Measurements from ENCODE around the gene TNS2.

Gene TNS2

GRCh38 chr12:53073881-53074280 lies 24.0 kb downstream of the TNS2 start:
- no peaks in the 10 kb centered on the region for H3K9me2 ChIP-seq (ENCODE audit: low read depth, low read length)
- peaks cover 14% of the 10 kb centered on the region for H3K4me1 ChIP-seq (ENCODE audit: insufficient read depth, low read length, severe bottlenecking)
- H3K9me3 ChIP-seq (ENCODE audit: low read length), result no peaks in the 10 kb centered on the region
- H3K79me2 ChIP-seq (ENCODE audit: insufficient read depth, low read length), result no peaks in the 10 kb centered on the region
- no peaks in the 10 kb centered on the region for H4K20me1 ChIP-seq (ENCODE audit: insufficient read depth, low read length)
- no peak overlapping the region for H3K4me3 ChIP-seq (ENCODE audit: low read depth, low read length, poor library complexity, severe bottlenecking)
- H3K9ac ChIP-seq (ENCODE audit: low read length), result no peak overlapping the region
- H2AFZ ChIP-seq (ENCODE audit: low read length), result no peak overlapping the region
- no peak overlapping the region for H3K27ac ChIP-seq (ENCODE audit: low read depth, low read length, poor library complexity, severe bottlenecking)
- peaks cover 25% of the 10 kb centered on the region for H3K36me3 ChIP-seq (ENCODE audit: insufficient read depth, low read length)
- TF ChIP-seq EZH2 (IDR thresholded peaks at IDR 0.05; ENCODE audit: borderline replicate concordance, low read length) (no peak), CTCF (IDR thresholded peaks at IDR 0.05; ENCODE audit: low read length) (no peak)
- no peaks in the 10 kb centered on the region for H3K27me3 ChIP-seq (ENCODE audit: insufficient read depth, low read length)
- H3K4me2 ChIP-seq (ENCODE audit: low read length), result no peak overlapping the region
- H3F3A ChIP-seq (ENCODE audit: insufficient read depth, low read length), result no peaks in the 10 kb centered on the region

- TF ChIP-seq CTCF (IDR thresholded peaks at IDR 0.05; ENCODE audit: low read length), result no peak
- no peak overlapping the region for H3K4me2 ChIP-seq (ENCODE audit: low read length)
- H4K20me1 ChIP-seq (ENCODE audit: insufficient read depth, low read length), result no peaks in the 10 kb centered on the region
- no peaks in the 10 kb centered on the region for H3K79me2 ChIP-seq (ENCODE audit: insufficient read depth, low read length)
- peaks cover 14% of the 10 kb centered on the region for H3K4me1 ChIP-seq (ENCODE audit: insufficient read depth, low read length, severe bottlenecking)
- peaks cover 25% of the 10 kb centered on the region for H3K36me3 ChIP-seq (ENCODE audit: insufficient read depth, low read length)
- no peaks in the 10 kb centered on the region for H3K27me3 ChIP-seq (ENCODE audit: insufficient read depth, low read length)
- no peaks in the 10 kb centered on the region for H3K9me2 ChIP-seq (ENCODE audit: low read depth, low read length)
- no peaks in the 10 kb centered on the region for H3F3A ChIP-seq (ENCODE audit: insufficient read depth, low read length)
- no peak overlapping the region for H3K9ac ChIP-seq (ENCODE audit: low read length)
- no peaks in the 10 kb centered on the region for H3K9me3 ChIP-seq (ENCODE audit: low read length)
- no peak overlapping the region for H3K27ac ChIP-seq (ENCODE audit: low read depth, low read length, poor library complexity, severe bottlenecking)
- no peak overlapping the region for H3K4me3 ChIP-seq (ENCODE audit: low read depth, low read length, poor library complexity, severe bottlenecking)
- H2AFZ ChIP-seq (ENCODE audit: low read length), result no peak overlapping the region
Measured at GRCh38 chr12:53074283-53074998, 24.6 kb downstream of the TNS2 start.

- Histone ChIP-seq H3K4me3 (ENCODE audit: low read depth, low read length, poor library complexity, severe bottlenecking) (no peak overlapping the region), H3K36me3 (ENCODE audit: insufficient read depth, low read length) (peaks cover 25% of the 10 kb centered on the region), H3K9me2 (ENCODE audit: low read depth, low read length) (no peaks in the 10 kb centered on the region), H3K9me3 (ENCODE audit: low read length) (no peaks in the 10 kb centered on the region), H3K9ac (ENCODE audit: low read length) (no peak overlapping the region), H3F3A (ENCODE audit: insufficient read depth, low read length) (no peaks in the 10 kb centered on the region), H2AFZ (ENCODE audit: low read length) (no peak overlapping the region), H3K27ac (ENCODE audit: low read depth, low read length, poor library complexity, severe bottlenecking) (no peak overlapping the region), H3K4me2 (ENCODE audit: low read length) (no peak overlapping the region), H3K27me3 (ENCODE audit: insufficient read depth, low read length) (no peaks in the 10 kb centered on the region), H3K4me1 (ENCODE audit: insufficient read depth, low read length, severe bottlenecking) (peaks cover 20% of the 10 kb centered on the region), H3K79me2 (ENCODE audit: insufficient read depth, low read length) (no peaks in the 10 kb centered on the region), H4K20me1 (ENCODE audit: insufficient read depth, low read length) (no peaks in the 10 kb centered on the region)
- TF ChIP-seq EZH2 (IDR thresholded peaks at IDR 0.05; ENCODE audit: borderline replicate concordance, low read length) (no peak), CTCF (IDR thresholded peaks at IDR 0.05; ENCODE audit: low read length) (no peak)
Measured at GRCh38 chr12:53074999-53075370, 25.1 kb downstream of the TNS2 start.
